Anterior cingulate cortex (tissue), 58 donors: ENCODE measurements around the gene STIMATE.

Source experiments
- DNase-seq, 58 donors: peaks; one replicate each; lab custom pipeline; 2025; lab: John Stamatoyannopoulos, UW

STIMATE gene

DNA sequence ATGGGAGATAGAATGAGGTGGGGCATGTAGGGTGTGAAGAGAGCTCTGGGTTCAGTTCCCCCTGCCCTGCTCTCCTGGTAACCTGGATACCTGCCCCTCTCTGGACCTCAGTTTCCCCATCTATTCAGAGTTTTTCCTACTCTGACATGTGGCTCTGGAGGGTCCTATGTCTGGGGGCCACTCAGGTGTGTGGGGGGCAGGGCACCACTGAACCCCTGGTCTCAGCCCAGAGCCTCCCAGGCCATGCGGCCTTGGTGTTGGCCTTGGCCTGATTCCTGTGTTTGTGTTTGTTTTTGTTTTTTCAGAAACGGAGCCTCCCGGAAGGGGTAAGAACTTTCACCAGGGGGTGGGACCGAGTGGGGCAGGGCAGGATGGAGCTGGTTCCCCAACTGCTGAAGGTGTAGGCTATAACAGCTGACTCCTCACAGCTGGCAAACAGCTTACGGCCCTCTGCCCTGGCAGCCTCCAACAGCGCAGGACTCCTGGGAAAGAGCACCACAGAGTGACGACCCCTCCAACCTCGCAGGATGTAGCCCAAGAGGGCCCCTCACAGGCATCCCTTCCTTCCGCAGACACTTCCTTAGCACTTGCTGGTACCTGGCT is 101.9 kb downstream of the STIMATE start:
- DNase-seq = no peak

DNA sequence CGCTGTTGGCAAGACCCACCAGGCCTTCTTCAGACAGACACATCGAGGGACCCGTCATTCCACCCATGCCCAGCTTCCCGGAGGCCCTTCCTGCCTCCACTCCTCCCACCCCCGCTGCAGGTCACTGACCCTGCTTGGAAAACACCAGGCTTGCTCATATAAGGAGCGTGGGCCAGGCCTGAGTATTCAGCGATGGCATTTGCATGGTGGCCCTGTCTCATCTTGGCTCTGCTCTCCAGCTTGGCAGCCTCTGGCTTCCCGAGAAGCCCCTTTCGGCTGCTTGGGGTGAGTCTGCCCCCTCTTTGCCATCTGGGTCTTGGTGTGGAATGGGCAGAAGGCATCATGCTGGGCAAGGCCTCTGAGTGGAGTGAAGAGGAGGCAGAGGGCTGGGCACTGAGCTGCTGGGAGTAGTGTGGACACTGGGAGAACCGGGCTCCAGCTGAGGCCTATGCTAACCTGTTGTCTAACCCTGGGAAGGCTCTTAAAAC is 102.7 kb downstream of the STIMATE start, which contains the start of gene ITIH3:
TSS of gene ITIH3 (plus strand) at position 185 of the 488 bp plus-strand sequence. CDS start at position 193, 8 bp downstream.
- DNase-seq = no peak

DNA sequence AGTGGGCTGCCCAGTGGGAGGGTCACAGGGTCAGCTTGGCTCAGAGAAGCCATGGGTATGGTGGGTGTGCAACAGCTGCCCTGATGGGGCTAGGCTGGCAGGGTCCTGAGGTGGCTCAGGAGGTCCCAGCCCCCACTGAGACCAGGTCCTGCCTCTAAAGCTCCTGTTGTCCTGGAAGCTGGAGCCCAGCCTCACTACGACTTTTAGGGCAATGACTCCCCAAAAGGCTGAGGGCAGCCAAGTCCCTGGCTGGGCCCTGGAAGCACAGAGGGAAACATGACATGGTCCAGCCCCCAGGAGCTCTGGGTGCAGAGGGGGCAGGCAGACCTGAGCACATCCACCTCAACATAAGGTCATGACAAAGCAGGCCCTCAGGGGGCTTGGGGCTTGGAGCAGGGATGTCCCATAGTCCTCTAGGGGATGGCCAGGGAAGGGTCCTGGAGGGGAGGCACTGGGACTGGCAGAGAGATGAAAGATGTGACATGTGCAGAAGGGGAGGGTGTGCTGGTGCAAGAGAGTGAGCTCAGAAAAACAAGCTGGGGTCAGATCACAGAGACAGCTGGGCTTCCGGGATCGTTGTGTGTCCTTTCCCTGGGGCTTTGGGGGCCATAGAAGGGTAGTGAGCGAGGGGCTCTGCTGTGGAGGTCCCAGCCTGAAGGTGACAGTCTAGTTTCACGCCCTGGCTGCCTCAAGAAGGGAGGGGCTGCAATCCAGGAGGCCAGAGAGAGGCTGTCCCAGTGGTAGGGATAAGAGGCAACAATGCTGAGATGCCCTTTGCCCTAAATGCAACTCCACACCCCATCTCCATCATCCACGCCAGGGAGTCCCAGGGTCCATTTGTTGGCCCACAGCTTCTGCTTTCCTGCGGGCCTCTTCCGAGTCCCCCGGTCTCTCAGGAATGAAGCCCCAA is 103.4 kb downstream of the STIMATE start:
- DNase-seq = no peak

GRCh38 chr3:52792961-52793695 is 104.2 kb downstream of the STIMATE start:
- DNase-seq = no peak

GRCh38 chr3:52792413-52792812 is 104.9 kb downstream of the STIMATE start:
- no peak for DNase-seq

DNA sequence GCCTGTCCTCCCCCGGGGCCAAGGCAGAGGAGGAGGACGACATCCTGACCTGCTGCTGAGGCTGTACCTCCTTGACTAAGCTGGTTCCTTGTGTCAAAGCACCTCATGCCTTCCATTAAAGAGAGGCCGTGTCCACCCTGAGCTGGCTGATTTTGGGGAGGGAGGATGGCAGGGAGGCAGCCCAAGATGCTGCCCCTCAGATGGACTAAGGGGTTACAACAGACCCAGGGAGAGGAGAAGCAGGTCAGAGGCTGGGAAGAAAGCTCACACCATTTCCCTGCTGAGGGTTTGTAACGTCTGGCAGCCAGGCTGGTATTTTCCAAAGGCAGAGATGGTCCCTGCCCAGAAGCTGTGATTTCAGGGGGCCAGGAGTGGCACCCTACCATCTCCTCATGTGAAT is 105.4 kb downstream of the STIMATE start:
- DNase-seq = no peak

DNA sequence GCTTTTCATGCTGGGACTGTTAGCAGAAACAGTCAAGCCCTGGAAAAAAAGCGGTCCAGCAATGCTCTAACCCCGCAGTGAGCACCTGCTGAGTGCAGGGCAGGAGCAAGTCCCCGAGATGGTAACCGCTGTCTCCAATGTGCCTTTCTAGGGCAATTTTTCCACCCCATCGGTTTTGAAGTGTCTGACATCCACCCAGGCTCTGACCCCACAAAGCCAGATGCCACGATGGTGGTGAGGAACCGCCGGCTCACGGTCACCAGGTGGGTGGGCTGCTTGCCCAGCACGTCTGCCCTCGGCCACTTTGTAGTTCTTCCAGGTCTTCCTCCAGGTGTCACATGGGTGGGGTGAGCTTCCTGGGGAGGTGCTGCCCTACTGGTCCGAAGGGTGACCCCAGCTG is 106.0 kb downstream of the STIMATE start:
- DNase-seq = no peak

DNA sequence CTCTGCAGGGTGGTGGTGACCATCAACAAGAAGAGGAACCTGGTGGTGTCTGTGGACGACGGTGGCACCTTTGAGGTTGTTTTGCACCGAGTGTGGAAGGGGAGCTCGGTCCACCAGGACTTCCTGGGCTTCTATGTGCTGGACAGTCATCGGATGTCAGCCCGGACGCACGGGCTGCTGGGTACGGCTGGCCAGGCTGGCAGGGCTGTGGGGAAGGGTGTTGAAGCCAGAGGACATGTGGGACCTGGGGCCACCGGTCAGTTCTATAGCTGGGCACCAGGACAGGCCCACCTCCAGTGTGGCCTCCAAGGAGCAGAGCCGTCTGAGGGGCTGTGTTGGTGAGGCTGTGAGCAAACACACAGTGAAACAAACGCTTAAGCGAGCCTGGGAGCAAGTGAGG is 106.6 kb downstream of the STIMATE start:
- no peak for DNase-seq

DNA sequence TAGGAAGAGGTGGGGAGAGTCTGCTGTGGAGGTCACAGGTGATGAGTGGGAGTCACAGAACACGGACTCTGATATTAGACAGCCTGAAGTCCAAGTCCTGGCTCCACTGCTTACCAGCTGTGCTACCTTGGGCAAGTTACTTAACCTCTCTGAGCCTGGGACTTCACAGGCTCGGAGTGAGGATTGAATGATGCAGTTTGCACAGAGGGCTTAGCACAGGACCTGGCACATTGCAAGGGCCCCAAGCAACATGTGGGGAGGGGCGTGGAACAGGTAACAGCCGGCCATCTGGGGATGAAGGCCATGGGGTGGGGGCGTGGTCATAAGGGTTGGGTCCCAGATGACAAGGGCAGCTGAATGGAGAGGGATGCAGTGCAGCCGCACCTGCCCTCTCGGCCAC is 107.0 kb downstream of the STIMATE start:
- no peak for DNase-seq

DNA sequence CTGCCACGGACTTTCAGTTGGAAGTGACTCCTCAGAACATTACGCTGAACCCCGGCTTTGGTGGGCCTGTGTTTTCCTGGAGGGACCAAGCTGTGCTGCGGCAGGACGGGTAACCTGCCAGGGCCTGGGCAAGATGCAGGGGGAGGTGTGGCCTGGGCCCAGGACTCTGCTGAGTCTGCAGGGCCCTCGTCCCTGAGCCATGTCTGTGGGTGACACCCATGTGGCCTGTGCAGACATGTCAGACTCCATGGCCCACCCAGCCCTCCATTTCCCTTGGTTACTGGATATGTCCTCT is 107.7 kb downstream of the STIMATE start:
- no peak for DNase-seq

- no peak for DNase-seq
These were observed 108.2 kb downstream of the STIMATE start for GRCh38 chr3:52788890-52789745.

DNA sequence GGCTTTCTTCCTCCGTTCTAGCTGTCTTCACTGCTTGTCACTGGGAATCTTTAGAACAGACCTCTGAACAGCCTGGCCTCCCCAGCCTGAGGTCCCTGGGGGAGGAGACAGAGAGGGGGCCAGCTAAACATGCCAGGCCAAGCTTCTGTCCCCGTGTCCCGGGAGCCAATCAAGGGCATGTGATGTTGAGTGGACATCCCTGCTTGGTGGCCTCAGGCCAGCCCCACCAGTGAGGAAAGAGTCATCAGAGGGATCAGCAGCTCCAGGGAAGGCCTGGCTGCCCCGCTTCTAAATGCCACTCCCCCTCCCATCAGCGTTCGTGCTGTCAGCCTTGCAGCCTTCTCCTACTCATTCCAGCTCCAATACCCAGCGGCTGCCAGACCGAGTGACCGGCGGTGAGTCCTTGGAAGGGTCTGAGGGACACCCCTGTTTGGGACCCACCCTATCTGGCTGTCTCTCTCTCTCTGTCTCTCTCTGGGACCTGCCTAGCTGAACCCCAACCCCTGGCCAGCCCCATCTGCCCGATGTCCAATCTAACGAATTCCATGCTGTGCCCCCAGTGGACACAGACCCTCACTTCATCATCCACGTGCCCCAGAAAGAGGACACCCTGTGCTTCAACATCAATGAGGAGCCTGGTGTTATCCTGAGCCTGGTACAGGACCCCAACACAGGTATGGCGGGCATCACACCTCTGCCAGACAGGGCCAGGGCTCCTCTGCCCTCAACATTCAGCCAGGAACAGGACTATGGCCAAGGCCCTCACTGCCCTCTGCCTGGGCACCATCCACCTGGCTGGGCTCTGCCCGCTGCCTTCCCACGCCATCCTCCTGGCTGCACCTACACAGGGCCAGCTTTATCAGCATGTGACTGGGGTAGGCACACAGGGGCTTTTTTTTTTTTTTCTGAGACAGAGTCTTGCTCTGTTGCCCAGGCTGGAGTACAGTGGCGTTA is 109.4 kb downstream of the STIMATE start:
- peak in 1 of 58 donors; percentile 11 for DNase-seq

GRCh38 chr3:52787246-52787645 is 110.1 kb downstream of the STIMATE start:
- DNase-seq = no peak
